Posterior cingulate gyrus (tissue), 11 donors: ENCODE data around the gene PSMD5.

Experiments used
- DNase-seq, 10 donors: peaks; one replicate each; pipeline versions ENCODE4 v3.0.0 to v3.0.0-alpha.2; 2020 to 2021; ENCODE audit warnings: mixed read lengths in 3 of 10
- intact Hi-C: fragments of 100-400 bp; cut with DNase I; formaldehyde crosslinking; loops from one replicate; pipeline ENCODE4 v1.15.1; 2023

The PSMD5 gene

DNA sequence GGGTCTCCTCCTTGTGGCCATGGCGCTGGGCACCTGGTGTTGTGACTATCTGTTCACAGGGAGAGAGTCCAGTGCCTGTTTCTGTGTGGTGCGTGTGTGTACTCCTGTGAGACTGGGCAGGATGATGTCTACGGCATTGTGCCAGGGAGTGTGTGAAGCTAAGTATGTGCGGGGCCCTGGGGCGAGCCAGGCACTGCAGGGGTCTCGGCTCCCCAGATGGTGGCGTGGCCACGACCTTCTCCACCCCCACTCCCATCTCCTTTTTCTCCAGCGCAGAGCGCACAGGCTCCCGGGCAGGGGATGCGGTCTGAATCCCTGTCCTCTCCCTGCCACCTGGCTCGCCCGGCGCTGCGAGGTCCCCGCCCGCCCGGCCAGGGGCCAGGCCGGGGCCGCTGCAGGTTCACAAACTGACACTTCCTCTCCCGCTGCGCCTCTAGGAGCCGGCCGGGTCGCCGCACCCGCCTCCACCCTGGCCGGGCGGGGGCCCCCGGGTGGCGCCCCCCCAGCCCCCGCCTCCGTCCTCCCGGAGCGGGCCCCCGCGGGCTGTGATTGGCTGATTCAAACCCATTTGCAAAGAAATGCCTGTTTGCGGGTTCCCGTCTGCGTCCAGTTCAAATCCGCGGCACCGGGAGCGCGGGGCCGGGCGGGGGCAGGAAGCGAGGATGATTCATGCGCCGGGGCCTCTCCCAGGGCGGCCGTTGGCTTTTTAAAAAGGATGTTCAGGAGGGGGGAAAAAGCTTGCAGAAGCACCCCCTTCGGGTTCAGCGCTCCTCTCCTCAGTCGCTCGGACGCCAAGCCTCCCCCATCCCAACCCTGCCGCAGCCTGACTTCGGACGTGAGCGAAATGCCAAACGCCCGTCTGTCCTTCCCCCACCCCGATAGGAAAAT lies 33.5 kb upstream of the PSMD5 start:
- intact Hi-C loops: loop anchor here (2.0 to 10.0 kb wide), 3 partner anchors 34 to 199 kb away; partner anchors contain the start of genes CNTRL and PSMD5
- peak; percentile 49 to 96 (median 76) for DNase-seq

DNA sequence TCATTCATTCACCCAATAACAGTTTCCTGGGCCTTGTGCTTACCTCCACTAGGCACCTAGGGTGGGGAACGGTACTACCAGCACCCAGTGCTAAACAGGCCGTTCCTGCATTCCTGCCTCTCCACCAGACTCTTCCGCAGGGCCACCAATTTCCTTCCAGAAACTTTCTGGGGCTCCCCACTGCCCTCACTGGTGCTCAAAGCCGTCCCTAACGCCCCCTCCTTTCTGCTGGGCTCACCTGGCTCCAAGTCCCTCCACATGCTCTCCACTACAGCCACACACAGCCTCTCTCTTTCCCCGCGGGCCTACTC lies 32.9 kb upstream of the PSMD5 start:
- intact Hi-C loops: loop anchor here (5.0 to 10.0 kb wide), 2 partner anchors 33 to 199 kb away; partner anchors contain the start of genes CNTRL and PSMD5
- no peak for DNase-seq

DNA sequence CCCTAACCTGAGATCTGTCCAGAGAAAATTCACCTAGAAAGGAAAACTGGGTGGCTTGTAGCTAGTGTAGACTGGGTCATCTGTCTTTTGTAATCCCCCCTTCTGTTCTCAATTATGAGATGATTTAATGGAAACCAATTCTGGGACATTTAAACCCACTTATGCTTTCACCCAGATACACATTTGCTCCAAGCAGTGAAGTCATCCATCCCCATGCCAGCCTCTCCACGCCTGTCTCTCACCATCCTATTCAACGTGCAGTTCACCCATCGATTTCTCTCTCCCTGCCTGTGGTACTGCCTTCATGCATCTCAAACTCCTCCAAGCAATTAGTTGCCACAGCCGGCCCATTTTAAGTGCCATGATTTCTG lies 32.5 kb upstream of the PSMD5 start:
- intact Hi-C loops: loop anchor here (5.0 to 10.0 kb wide), 2 partner anchors 33 to 200 kb away; partner anchors contain the start of genes CNTRL and PSMD5
- no peak for DNase-seq

DNA sequence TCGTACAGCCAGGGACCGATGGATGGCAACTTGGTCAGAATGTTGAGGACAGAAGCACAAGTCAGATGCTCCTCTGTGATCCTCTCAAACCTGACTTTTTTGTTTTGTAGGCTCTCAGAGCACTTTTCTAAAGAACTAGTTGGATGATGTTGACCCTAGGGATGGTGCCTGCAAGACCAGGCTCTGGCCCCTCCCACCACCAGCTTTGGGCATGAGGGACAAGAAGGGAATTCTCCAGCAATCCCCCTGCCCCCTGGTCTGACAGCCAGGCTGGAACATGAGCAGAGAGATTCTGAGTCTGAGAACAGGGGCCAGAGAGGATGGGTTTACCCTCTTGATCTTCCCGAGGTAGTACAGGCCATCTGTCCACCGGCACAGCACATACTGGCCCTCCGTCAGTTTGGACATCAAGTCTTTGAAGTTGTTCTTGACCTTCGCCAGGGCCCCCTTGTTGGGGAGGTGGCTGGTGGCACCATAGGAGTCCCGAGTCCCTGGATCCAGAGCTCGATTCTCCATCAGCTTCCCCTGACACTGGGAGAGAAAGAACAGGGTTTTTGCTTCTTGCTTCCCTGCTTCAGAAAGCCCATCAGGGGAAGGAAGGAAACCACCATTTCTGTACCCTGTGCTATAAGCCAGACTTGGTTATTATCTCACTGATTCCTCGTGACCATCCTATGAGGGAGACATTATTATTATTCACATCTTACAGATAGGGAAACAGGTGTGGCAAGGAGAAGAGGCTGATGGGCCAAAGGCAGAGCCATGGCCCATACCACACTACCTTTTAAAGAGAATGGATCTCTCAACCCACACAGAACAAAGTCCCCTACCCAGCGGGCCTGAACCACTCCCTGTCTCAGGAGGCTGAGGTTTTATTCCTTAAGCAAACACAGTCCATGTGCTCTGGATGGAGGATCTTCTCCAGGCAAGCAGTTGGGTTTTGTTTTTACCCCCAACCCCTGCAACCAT lies 31.8 kb upstream of the PSMD5 start:
- no peak for DNase-seq
- intact Hi-C loops: loop anchor here (5.0 to 10.0 kb wide), 2 partner anchors 32 to 200 kb away; partner anchors contain the start of genes CNTRL and PSMD5

DNA sequence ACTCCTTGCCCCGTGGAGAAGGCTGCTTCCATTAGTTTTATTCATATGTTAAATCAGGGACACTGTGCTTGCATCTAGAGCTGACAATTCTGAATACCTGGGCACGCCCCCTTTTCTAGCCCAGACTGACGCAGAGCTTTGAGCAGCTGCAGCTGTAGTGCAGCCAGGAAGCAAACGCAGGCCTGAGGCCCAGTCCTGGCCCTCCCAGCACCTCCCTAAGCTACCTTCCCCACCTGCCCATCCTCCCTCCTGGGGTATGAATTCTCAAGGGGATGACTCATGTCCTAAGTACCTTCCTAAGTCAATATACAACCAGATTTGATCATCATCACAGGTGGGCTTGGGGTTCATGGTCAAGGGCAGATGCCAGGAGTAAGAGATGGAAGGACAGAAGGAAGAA lies 30.8 kb upstream of the PSMD5 start:
- intact Hi-C loops: loop anchor here (10.0 kb wide), 1 partner anchor 201 kb away; the partner anchor contains the start of gene CNTRL
- no peak for DNase-seq

DNA sequence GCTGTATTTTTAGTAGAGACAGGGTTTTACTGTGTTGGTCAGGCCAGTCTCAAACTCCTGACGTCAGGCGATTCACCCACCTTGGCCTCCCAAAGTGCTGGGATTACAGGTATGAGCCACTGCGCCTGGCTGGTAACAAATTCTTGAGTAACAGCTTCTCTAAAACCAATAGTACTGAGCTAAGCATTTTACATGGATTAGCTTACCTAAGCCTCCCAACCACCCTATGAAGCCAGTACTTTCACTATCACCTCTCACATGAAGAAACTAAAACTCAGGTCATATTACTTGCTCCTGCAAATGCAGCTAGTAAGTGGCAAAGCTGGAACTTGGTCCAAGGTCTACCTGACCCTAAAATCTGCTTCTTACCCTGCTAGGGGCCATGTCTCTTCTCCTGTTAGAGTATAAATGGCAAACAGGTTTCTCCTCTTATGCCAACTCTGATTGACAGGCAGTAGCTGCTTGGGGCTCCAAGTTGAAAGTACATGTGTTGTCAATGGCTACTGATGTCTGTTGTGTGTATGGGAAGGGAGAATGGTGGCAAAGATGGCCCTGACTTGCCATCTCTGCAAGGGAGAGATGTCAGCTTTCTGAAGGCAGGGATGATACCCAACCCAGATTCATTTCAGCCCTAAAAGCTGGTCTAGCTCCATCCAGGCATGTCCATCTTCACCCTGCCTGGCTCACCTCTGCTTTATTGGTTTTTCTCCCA lies 30.2 kb upstream of the PSMD5 start:
- no peak for DNase-seq
- intact Hi-C loops: loop anchor here (10.0 kb wide), 1 partner anchor 202 kb away; the partner anchor contains the start of gene CNTRL

DNA sequence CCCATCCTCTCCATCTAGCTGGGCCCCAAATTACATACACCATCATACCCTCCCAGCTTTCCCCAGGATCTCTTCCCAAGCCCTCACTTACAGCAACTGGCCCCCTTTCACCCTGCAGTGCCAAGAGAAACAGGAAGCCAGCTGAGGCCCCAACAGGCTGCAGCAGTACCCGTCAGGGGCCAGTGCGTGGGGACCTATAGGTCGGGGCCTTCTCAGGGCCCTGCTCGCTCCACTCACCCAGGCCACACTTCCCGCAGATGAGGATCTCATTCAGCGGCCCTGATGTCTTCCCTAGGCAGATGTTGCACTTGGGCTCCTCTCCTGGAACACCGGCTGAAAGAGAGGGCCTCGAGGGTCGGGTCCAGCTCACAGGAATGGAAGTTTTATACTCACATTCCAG lies 27.5 kb upstream of the PSMD5 start:
- DNase-seq: no peak
- intact Hi-C loops: loop anchor here (10.0 kb wide), 1 partner anchor 205 kb away; the partner anchor contains the start of gene CNTRL

DNA sequence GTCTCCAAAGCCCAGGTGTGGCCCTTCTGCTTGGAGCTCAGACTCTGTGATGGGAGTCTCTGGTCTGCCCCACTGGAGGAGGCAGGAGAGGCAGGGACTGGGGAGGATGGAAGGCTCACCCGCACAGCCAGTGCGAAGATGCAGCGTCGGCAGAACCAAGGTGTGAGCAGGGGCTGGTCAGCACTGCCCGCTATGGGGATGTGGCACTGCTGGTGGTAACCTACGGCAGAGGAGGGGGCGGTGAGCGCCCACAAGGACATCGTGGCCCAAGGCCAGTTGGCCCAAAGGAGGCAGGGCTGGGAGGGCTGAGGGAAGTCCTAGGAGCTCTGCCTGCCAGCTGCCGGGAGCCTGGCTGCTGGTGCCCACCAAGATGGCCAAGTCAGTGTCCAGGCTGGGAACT lies 27.0 kb upstream of the PSMD5 start:
- DNase-seq: no peak
- intact Hi-C loops: loop anchor here (10.0 kb wide), 1 partner anchor 205 kb away; the partner anchor contains the start of gene CNTRL

DNA sequence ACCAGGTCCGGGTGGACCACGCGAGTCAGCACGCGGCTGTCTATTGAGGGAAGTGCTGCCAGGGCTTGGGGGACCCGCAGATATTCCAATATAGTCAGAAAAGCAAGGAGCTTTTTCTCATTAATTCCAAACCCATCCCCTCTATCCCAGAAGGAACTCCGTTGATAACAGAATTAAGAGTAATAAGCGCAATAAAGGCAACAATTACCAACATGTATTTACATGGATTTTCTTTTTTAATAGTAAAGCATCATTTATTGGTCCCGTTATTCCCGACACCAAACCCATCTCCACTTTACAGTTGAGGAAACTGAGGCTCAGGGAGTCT lies 26.6 kb upstream of the PSMD5 start:
- no peak for DNase-seq
- intact Hi-C loops: no loop called here

DNA sequence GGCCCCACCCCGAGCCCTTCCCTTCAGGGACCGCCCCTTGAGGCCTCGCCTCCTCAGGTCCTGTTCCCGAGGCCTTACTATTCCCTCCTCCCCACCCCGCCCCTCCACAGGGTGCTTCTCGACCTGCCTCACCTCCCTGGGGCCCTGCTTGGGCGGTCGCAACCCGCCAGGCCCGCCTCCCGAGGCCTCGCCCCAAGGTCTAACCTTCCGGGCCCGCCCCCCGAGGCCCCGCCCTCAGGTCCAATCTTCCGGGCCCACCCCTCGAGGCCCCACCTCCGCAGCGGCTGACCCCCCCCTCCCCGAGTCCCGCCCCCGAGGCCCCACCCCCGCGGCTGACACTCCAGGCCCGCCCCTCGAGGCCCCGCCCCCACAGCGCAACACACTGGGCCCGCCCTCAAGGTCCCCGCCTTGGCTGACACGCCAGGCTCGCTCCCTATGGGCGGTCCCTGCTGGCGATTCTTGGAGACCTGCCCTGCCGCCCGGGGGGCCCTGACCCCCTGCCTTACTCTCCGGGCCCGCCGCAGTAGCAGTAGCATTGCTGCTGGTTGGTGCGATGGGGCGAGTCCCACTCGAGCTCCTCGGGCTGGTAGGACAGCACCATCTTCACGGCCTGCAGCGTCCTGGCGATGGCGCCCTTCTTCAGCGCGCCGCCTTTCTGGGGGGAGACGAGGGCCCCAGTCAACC lies 26.1 kb upstream of the PSMD5 start:
- intact Hi-C loops: no loop called here

DNA sequence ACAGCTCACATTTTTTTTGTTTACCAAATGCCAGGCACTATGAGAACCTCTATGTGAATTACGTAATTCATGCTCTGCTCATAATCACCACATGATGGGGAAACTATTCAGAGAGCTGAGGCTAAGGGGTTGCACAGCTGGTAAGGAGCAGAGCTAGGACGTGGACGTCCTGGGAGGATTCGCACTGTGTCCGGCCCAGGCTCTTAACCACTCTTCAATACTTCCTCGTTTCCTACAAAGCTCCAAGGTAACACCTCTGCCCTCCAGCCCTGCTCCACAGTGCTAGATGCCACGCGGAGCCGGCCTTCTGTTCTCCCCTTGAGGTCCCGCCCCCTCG lies 25.6 kb upstream of the PSMD5 start:
- intact Hi-C loops: no loop called here
- DNase-seq: no peak

More for the DNA sequence above, 26.1 kb upstream of the PSMD5 start:
- DNase-seq: peak; percentile 75 to 98 (median 90)

DNA sequence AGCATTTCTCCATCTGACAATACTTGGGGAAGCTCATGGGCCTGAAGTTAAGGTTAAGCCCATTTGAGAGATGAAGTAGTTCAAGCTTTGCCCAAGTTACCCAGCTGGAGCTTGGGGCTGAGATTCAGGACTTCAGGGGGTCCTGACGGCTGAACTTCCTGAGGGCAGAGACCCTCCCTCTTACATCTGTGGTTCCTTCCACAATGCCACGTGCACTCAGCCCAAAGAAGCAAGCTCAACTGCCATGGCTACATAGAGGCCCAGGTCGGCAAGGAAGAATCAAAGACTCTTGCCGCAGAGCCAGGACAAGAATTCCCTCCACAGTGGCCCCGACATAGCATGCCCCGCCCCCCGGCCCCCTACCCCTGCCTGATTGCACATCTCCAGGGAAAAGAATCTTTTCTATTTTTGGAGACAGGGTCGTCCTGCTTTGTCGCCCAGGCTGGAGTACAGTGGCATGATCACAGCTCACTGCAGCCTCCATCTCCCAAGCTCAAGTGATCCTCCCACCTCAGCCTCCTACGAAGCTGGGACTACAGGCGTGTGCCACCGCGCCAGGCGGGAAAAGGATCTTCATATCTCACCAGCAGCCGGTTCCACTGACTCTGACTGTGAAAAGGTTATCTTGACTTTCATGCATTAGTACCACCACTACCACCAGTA lies 25.1 kb upstream of the PSMD5 start:
- intact Hi-C loops: no loop called here
- no peak for DNase-seq

DNA sequence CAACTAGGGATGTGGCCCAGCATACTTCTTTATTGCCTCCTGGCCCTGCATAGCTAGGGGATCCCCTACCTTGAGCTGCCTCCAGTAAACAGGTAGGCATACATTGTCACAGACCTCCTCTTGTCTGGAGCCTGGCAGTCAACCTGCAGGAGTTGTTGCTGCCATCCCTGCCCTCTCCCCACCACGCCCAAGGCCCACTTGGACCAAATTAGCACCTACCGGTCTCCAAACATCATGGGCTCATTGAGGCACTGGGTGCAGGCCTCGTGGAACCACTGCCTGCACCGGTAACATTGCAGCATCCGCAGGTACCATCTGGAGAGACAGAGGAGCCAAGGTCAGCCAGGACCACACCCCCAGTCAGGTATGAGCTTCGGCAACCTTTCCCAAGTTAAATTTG lies 23.9 kb upstream of the PSMD5 start:
- intact Hi-C loops: no loop called here
- no peak for DNase-seq

DNA sequence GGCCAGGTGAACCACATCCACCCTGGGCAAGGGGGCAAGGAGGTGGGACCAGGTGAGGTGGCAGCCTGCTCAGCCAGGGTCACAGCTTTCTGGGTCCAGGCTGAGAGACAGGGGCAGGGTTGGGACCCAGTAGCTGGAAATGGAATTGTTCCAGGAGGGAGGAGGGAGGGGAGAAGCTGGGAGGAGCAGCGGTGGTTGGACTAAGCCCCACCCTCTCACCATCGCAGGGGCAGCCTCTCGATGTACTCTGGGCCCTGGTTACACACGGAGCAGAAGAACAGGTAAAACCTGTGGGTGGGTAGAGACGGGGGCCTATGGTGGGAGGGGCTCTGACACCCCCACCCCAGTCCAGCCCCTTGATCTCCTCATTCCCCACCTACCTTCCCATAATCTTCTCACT lies 23.1 kb upstream of the PSMD5 start:
- intact Hi-C loops: no loop called here

DNA sequence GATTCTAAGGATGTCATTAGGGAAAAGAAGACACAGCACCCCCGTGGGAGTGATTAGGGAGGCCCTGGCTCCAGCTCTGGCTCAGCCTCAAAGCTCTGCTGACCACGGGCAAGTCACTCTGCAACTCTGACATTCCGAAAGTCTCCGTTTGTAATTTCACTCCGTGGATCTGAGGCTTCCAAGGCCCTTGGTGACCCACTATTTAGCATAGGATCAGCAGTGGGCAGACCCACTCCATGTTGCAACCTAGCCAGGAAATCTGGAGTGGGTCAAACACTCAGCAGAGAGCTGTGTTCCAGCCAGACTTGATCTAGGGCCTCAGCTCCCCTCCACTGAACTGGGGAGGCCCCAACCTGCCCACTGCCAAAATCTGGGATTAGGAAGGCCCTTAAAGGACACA lies 22.5 kb upstream of the PSMD5 start:
- no peak for DNase-seq
- intact Hi-C loops: no loop called here

More for the DNA sequence above, 23.1 kb upstream of the PSMD5 start:
- no peak for DNase-seq

DNA sequence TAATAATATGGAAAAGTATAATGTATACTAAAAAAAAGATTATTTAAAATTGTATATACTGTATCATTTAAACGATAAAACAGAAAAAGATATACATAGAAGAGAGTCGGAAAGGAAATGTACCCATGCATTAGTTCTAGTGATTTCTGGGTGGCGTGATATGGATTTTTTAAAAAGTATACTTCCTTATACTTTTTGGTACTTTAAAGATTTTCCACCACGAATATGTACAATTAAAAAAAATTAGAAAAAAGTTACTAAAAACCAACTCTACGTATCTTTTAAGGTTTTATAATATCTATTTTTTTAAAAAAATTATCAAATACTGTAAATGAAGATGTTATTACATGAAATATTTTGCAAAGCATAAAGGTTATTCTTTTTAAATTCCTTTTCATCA lies 22.0 kb upstream of the PSMD5 start:
- no peak for DNase-seq
- intact Hi-C loops: no loop called here

DNA sequence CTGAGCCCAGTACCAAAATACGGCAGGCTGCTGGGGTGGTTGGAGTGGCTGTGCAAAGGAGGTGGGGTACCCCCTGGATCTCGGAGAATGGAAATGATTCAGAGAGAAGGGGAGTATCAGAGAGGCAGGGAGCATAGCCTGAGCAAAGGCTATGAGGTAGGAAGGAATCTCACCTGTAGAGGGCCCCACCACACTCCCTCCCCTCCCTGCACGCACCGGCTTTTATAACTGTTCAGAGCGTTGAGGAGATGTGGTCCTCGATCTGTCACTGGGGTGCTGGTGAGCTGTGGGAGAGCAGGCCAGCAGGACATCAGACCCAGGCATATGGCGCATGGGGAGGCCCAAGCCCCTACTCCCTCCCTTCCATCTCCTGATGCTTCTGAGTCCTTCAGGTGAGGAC lies 21.1 kb upstream of the PSMD5 start:
- intact Hi-C loops: no loop called here
- no peak for DNase-seq

DNA sequence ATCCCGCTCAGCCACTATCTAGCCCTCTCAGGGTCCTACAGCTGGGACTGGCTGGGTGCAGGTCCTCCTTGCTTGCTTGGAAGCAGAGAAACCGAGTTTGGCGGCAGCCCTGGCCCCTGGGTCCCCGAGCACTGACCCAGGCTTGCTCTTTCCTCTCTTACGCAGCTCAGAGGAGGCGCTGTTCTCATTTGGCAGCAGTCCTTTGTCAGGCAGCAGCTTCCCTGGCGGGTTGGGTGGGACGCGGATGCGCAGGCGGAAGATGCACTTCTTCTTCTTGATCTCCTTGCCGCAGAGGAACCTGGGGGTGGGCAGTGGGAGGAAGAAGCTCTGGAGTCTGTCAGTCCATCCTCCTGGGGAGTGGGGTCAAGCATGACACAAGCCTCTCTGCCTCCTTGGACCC lies 19.7 kb upstream of the PSMD5 start:
- no peak for DNase-seq
- intact Hi-C loops: no loop called here

DNA sequence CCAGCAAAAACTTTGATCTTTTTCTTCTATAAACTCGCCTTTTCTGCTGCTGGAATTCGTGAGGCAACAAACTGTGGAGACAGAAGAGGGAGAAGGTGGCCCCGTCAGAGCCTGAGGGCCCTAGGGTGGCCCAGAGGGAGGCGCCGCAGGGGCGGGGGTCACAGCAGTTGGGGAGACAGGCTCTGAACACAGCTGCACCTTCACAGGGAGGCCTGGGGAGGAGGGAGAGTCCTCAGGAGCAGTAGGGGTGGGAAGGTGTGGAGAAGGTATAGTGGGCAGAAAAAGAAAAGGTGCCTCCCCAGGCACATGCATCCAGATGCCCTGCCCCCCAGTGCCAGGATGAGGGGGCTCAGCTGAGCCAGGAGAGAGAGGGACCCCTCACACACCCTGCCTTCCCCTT lies 19.2 kb upstream of the PSMD5 start:
- no peak for DNase-seq
- intact Hi-C loops: no loop called here
